Right atrium auricular region (tissue), 2 donors: Measurements from ENCODE around the gene SYCN. TPM values are rescaled to one million over a fixed set of nuclear protein-coding genes. Genes with fewer than 3 reads are reported as not detected.
"Not testable (repeated sequence)": the region's sequence is repeated elsewhere in the genome, so short reads cannot be mapped to it uniquely, and the experiment has no call there.

Source experiments
- DNase-seq: peaks from one replicate; pipeline ENCODE4 v3.0.0-alpha.2; 2019; ENCODE audit warnings: low spot score
- H3K27ac ChIP-seq, 2 donors: fragments of 200-600 bp; sonication (generic); 1 replicate in 1 of 2; 2 replicates in 1 of 2; pipeline ENCODE4 v1.5.1; 2016 to 2019
- H3K27me3 ChIP-seq, 2 donors: fragments of 200-600 bp; sonication (generic); one replicate each; pipeline versions ENCODE4 v1.5.1 to v1.6.0; 2017 to 2019
- H3K36me3 ChIP-seq: fragments of 200-600 bp; sonication (generic); one replicate; pipeline ENCODE4 v1.5.1; 2016
- H3K4me1 ChIP-seq, 2 donors: fragments of 200-600 bp; sonication (generic); one replicate each; pipeline versions ENCODE4 v1.5.1 to v1.6.0; 2017 to 2019
- H3K4me3 ChIP-seq, 2 donors: fragments of 200-600 bp; sonication (generic); 1 replicate in 1 of 2; 2 replicates in 1 of 2; pipeline ENCODE4 v1.5.1; 2017 to 2019; ENCODE audit warnings: mild to moderate bottlenecking in 1 of 2, moderate library complexity in 1 of 2
- H3K9me3 ChIP-seq, 2 donors: fragments of 200-600 bp; sonication (generic); one replicate each; pipeline ENCODE4 v1.5.1; 2019
- CTCF ChIP-seq, 2 donors: fragments of 200-600 bp; sonication (generic); IDR thresholded peaks; one replicate each; pipeline ENCODE4 v1.5.1; 2019; ENCODE audit warnings: antibody characterized with exemption in 2 of 2
- total RNA-seq, 2 donors: library from RNA; depleted of rRNA; stranded (reverse); fragments of >200 nt; gene quantifications; one replicate each; pipeline ENCODE4 v1.1.0, GENCODE V29; 2016

The SYCN gene
- total RNA-seq, 2 donors from 2014 or later: not detected

- H3K27me3 ChIP-seq: no peaks in the 10 kb centered on the region
- no peak for DNase-seq
These were observed 13.0 kb upstream of the SYCN start for GRCh38 chr19:39217094-39217493.

GRCh38 chr19:39215323-39215722, 11.3 kb upstream of the SYCN start:
- H3K9me3 ChIP-seq: peaks cover 0 to 19% of the 10 kb centered on the region in 2 donors
- not testable (repeated sequence) for DNase-seq, H3K4me1 ChIP-seq, H3K4me3 ChIP-seq, H3K27me3 ChIP-seq, H3K27ac ChIP-seq, H3K36me3 ChIP-seq

More at GRCh38 chr19:39217094-39217493, 13.0 kb upstream of the SYCN start:
- no peak overlapping the region for H3K4me3 ChIP-seq
- no peak for TF ChIP-seq CTCF (IDR thresholded peaks at IDR 0.05)
- no peaks in the 10 kb centered on the region for H3K36me3 ChIP-seq
- H3K27ac ChIP-seq: no peak overlapping the region
- H3K9me3 ChIP-seq: peaks cover 0 to 19% of the 10 kb centered on the region in 2 donors
- no peaks in the 10 kb centered on the region for H3K4me1 ChIP-seq

- DNase-seq: no peak
- Histone ChIP-seq H3K4me3 (no peak overlapping the region), H3K27me3 (no peaks in the 10 kb centered on the region), H3K4me1 (no peaks in the 10 kb centered on the region), H3K36me3 (no peaks in the 10 kb centered on the region), H3K27ac (no peak overlapping the region), H3K9me3 (peaks cover 0 to 18% of the 10 kb centered on the region in 2 donors)
- TF ChIP-seq CTCF (IDR thresholded peaks at IDR 0.05): peak in 1 of 2 donors; percentile 20
These were observed 8.3 kb upstream of the SYCN start for GRCh38 chr19:39212375-39212742.

- peaks cover 0 to 14% of the 10 kb centered on the region in 2 donors for H3K9me3 ChIP-seq
- no peaks in the 10 kb centered on the region for H3K27me3 ChIP-seq
- no peak overlapping the region for H3K4me3 ChIP-seq
- TF ChIP-seq CTCF (IDR thresholded peaks at IDR 0.05): no peak
- H3K36me3 ChIP-seq: no peaks in the 10 kb centered on the region
- no peak for DNase-seq
- no peak overlapping the region for H3K27ac ChIP-seq
- no peaks in the 10 kb centered on the region for H3K4me1 ChIP-seq
These were observed 7.8 kb upstream of the SYCN start for GRCh38 chr19:39211731-39212374.

- no peak for TF ChIP-seq CTCF (IDR thresholded peaks at IDR 0.05)
- H3K36me3 ChIP-seq: no peaks in the 10 kb centered on the region
- no peak for DNase-seq
- peaks cover 0 to under 1% of the 10 kb centered on the region in 2 donors for H3K27me3 ChIP-seq
- H3K4me3 ChIP-seq: no peak overlapping the region
- H3K9me3 ChIP-seq: no peaks in the 10 kb centered on the region
- H3K27ac ChIP-seq: no peak overlapping the region
- no peaks in the 10 kb centered on the region for H3K4me1 ChIP-seq
These were observed 5.1 kb upstream of the SYCN start for GRCh38 chr19:39209196-39209595.

GRCh38 chr19:39208175-39208795, 4.2 kb upstream of the SYCN start:
- Histone ChIP-seq H3K36me3 (no peaks in the 10 kb centered on the region), H3K9me3 (no peaks in the 10 kb centered on the region), H3K27ac (no peak overlapping the region), H3K4me1 (peaks cover 0 to 3% of the 10 kb centered on the region in 2 donors), H3K27me3 (peaks cover 0 to 10% of the 10 kb centered on the region in 2 donors), H3K4me3 (no peak overlapping the region)
- no peak for DNase-seq
- TF ChIP-seq CTCF (IDR thresholded peaks at IDR 0.05): no peak
